GM23248 (cell line): ENCODE measurements around the gene KRT25.

ENCODE experiments used
- EZH2 ChIP-seq: fragments of 200-600 bp; sonication (generic); IDR thresholded peaks from 2 replicates; pipeline ENCODE4 v1.6.1; 2018; ENCODE audit warnings: antibody characterized with exemption, mild to moderate bottlenecking; ENCODE audit not compliant: insufficient read depth, poor library complexity, severe bottlenecking
- EZH2phosphoT487 ChIP-seq: fragments of 200-600 bp; sonication (generic); IDR thresholded peaks from 2 replicates; pipeline ENCODE4 v1.6.1; 2018; ENCODE audit warnings: antibody characterized with exemption, moderate library complexity, mild to moderate bottlenecking, low read depth; ENCODE audit not compliant: insufficient read depth

GRCh38 chr17:40795019-40795667 lies 40.0 kb upstream of the KRT25 start:
- TF ChIP-seq EZH2phosphoT487 (no peak), EZH2 (no peak)
